Measurements from ENCODE around the gene RNF146. TPM values are rescaled to one million over a fixed set of nuclear protein-coding genes. Genes with fewer than 3 reads are reported as not detected.

Gene RNF146
- total and polyA plus RNA-seq, 2 of the 13 experiments (the other 11 are each of a cell fraction or from before 2014, with no cell fraction given) = 18.8 to 27.6 TPM

GRCh38 chr6:127266892-127267645, 405 bp downstream of the RNF146 start (continued):
- TF ChIP-seq ZBTB20 (CRISPR knock-in tag; IDR thresholded peaks at IDR 0.05; ENCODE audit: borderline replicate concordance, low read depth) (peak; percentile 83), ZNF724P (CRISPR knock-in tag; IDR thresholded peaks at IDR 0.05; ENCODE audit: borderline replicate concordance) (peak; percentile 83), RFX5 (IDR thresholded peaks at IDR 0.05; ENCODE audit: low read depth, low read length) (no peak), REXO4 (CRISPR knock-in tag; IDR thresholded peaks at IDR 0.05; ENCODE audit: borderline replicate concordance) (no peak), ZNF484 (CRISPR knock-in tag; IDR thresholded peaks at IDR 0.05; ENCODE audit: borderline replicate concordance, low read depth) (0 out of 2 replicates have a peak, but pooled peaks have one; percentile 53), POLR2AphosphoS5 (IDR thresholded peaks at IDR 0.05; ENCODE audit: low read depth, low read length) (peak; percentile 92), ZNF879 (CRISPR knock-in tag; IDR thresholded peaks at IDR 0.05) (peak; percentile 88; the same call in 1 of the 2 replicates), ARNT2 (CRISPR knock-in tag; IDR thresholded peaks at IDR 0.05; ENCODE audit: low read depth) (peak; percentile 92), ZNF362 (CRISPR knock-in tag; IDR thresholded peaks at IDR 0.05; ENCODE audit: borderline replicate concordance) (0 out of 2 replicates have a peak, but pooled peaks have one; percentile 15), ZNF10 (CRISPR knock-in tag; IDR thresholded peaks at IDR 0.05; ENCODE audit: borderline replicate concordance, low read depth) (no peak), ZNF160 (CRISPR knock-in tag; IDR thresholded peaks at IDR 0.05) (peak; percentile 51; the same call in 1 of the 2 replicates), LBX2 (CRISPR knock-in tag; IDR thresholded peaks at IDR 0.05; ENCODE audit: borderline replicate concordance) (peak; percentile 93), STAG1 (CRISPR knock-in tag; IDR thresholded peaks at IDR 0.05) (no peak), ZKSCAN5 (CRISPR knock-in tag; IDR thresholded peaks at IDR 0.05) (0 out of 2 replicates have a peak, but pooled peaks have one; percentile 41), ZNF788 (CRISPR knock-in tag; IDR thresholded peaks at IDR 0.05; ENCODE audit: borderline replicate concordance) (peak; percentile 90; the same call in 1 of the 2 replicates), SP2 (CRISPR knock-in tag; IDR thresholded peaks at IDR 0.05) (peak; percentile 38; the same call in 1 of the 2 replicates), HOMEZ (CRISPR knock-in tag; IDR thresholded peaks at IDR 0.05; ENCODE audit: low read depth) (no peak; the same call in 1 of the 2 replicates), ZNF841 (CRISPR knock-in tag; IDR thresholded peaks at IDR 0.05; ENCODE audit: borderline replicate concordance) (no peak), CCAR2 (optimal IDR thresholded peaks at IDR 0.05; ENCODE audit: low read depth, low read length) (no peak), NFIC (IDR thresholded peaks at IDR 0.05; ENCODE audit: low read length) (no peak), ZNF670 (CRISPR knock-in tag; IDR thresholded peaks at IDR 0.05; ENCODE audit: borderline replicate concordance) (peak; percentile 16; the same call in 1 of the 2 replicates), NCOA5 (CRISPR knock-in tag; IDR thresholded peaks at IDR 0.05) (no peak)
- TF ChIP-seq, protein P1, sequence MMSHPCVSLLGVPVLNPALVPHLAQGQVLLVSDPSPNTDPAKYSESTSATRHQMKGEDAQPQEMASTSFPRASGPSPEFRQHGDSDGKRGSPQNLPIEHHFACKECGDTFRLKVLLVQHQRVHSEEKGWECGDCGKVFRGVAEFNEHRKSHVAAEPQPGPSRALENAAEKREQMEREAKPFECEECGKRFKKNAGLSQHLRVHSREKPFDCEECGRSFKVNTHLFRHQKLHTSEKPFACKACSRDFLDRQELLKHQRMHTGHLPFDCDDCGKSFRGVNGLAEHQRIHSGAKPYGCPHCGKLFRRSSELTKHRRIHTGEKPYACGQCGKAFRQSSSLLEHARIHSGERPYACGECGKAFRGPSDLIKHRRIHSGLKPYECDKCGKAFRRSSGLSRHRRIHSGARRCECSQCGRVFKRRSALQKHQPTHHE (CRISPR knock-in tag; IDR thresholded peaks at IDR 0.05; ENCODE audit: borderline replicate concordance) = peak; percentile 96; the same call in 1 of the 2 replicates
